ENCODE measurements around the gene DGCR8. TPM values are rescaled to one million over a fixed set of nuclear protein-coding genes. Genes with fewer than 3 reads are reported as not detected.

DGCR8 gene
- polyA plus RNA-seq (ENCODE audit: insufficient read length in 3 of 3): 10 to 100 TPM; 40.5 to 42.3 (median 42.0) TPM

- DNase-seq (ENCODE audit: low read depth in 3 of 3, low spot score in 2 of 3): peak; percentile 80 to 94 (median 91)
These were observed at the start of gene DGCR8 for GRCh38 chr22:20079745-20080444. Gene DGCR8, plus strand, starts transcription at chr22:20080241. Its CDS starts 5,723 bp downstream, at chr22:20085964.

DNA sequence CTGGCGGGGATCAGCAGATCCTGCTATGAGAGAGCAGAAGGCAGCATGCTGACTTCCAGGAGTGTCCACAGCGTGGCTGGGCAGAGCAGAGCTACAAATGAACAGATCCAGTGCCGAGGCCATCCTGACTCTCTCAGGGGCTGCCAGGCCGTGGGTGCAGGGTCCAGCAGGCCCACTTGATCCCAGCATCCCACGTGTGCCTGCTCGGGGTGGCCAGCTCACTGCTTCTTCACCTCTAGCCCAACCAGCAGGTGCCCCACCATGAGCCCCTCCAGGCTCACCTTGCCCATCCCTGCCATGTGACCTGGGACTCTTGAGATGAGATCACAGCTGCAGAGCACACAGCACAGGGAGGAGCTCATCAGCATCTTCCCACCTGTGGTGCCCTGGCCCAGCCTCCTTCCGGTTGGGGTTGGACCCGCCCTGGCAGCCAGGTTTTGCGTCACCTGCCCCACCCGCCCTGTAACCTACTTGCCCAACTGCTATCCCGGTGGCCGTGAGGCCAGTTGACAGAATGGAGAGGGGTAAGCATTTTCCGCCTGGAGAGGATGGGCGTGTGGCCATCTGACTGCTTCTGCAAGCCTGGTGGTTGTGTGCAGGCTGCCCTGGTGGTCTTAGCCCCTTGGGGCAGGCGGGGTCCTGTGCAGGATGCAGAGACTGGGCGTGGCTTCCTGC lies 48.2 kb upstream of the DGCR8 start:
- no peak for DNase-seq (ENCODE audit: low read depth in 3 of 3, low spot score in 2 of 3)

GRCh38 chr22:20032407-20032991 lies 47.5 kb upstream of the DGCR8 start:
- no peak for DNase-seq (ENCODE audit: low read depth in 3 of 3, low spot score in 2 of 3)

- no peak for DNase-seq (ENCODE audit: low read depth in 3 of 3, low spot score in 2 of 3)
These were observed 46.9 kb upstream of the DGCR8 start for GRCh38 chr22:20033045-20033706.

DNA sequence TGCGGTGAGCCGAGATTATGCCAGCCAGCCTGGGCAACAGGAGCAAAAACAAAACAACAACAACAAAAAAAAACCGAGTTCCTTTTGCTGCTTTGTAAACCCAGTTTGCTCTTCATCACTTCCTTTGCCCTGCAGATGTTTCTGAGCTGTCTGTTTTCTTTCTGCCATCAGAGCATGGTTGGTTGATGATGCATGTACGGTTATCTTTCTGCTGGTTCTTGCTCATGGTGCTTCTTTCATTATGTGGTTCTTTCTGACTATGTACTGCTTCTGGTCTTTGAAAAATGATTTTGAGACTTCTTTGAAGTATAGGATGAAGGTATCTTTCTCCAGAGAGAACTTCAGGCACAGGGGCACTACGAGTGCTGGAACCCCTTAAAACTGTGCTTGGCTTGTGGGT lies 45.9 kb upstream of the DGCR8 start:
- DNase-seq (ENCODE audit: low read depth in 3 of 3, low spot score in 2 of 3): no peak

DNA sequence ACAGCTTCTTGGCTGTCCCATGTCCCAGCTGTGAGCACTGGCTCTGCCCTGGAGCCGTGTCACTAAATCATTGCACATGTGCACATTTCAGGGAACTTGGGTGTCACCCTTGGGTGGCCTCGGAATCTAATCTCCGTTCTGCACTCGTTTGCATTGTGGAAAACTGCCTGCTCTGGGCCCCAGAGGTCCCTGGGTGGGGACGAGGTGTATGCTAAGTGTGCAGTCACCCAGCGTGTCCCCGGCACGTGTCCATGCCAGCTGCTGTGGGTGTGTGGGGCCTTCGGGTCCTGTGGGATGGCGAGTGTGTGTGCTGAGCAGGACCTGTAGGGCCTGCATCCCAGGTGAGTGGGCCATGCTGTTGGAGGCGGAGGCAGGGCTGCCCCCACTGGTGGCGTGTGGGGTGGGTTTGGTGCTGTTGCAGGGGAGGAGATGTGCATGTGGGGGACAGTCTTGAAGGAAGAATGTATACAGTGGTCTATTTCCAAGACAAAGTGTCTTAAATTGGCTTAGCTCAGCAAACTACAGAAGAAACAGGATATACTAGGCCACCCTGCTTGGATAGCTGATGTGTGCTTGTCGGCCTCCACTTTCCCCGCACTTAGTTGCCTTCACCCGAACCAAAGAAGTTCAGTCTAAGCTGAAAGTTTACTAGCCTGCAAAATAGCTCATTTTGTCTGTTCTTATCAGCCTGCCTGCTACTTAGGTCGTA lies 44.5 kb upstream of the DGCR8 start:
- no peak for DNase-seq (ENCODE audit: low read depth in 3 of 3, low spot score in 2 of 3)

- no peak for DNase-seq (ENCODE audit: low read depth in 3 of 3, low spot score in 2 of 3)
These were observed 44.0 kb upstream of the DGCR8 start for GRCh38 chr22:20036084-20036482.

GRCh38 chr22:20036535-20037392 lies 43.3 kb upstream of the DGCR8 start:
- DNase-seq (ENCODE audit: low read depth in 3 of 3, low spot score in 2 of 3): no peak

GRCh38 chr22:20037419-20037818 lies 42.6 kb upstream of the DGCR8 start:
- no peak for DNase-seq (ENCODE audit: low read depth in 3 of 3, low spot score in 2 of 3)

DNA sequence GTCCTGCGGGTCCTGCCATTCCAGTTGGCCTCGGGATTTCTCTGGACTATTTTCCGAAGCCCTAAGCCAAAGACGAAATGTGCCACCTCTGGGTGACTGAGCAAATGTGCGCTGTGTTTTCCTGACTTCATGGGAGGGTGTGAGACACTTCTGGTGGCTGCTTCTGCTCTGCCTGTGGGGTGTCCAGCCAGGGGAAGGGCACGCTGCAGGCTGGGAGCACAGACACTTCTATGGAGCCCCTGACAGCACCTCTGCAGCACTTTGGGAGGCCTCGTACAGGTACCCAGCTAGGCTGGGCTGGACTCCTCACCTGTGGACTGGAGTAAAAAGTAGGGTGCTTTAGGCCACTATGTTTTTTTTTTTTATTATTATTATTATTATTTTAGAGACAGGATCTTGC lies 41.5 kb upstream of the DGCR8 start:
- DNase-seq (ENCODE audit: low read depth in 3 of 3, low spot score in 2 of 3): no peak

GRCh38 chr22:20039683-20040325 lies 40.2 kb upstream of the DGCR8 start:
- DNase-seq (ENCODE audit: low read depth in 3 of 3, low spot score in 2 of 3): no peak

DNA sequence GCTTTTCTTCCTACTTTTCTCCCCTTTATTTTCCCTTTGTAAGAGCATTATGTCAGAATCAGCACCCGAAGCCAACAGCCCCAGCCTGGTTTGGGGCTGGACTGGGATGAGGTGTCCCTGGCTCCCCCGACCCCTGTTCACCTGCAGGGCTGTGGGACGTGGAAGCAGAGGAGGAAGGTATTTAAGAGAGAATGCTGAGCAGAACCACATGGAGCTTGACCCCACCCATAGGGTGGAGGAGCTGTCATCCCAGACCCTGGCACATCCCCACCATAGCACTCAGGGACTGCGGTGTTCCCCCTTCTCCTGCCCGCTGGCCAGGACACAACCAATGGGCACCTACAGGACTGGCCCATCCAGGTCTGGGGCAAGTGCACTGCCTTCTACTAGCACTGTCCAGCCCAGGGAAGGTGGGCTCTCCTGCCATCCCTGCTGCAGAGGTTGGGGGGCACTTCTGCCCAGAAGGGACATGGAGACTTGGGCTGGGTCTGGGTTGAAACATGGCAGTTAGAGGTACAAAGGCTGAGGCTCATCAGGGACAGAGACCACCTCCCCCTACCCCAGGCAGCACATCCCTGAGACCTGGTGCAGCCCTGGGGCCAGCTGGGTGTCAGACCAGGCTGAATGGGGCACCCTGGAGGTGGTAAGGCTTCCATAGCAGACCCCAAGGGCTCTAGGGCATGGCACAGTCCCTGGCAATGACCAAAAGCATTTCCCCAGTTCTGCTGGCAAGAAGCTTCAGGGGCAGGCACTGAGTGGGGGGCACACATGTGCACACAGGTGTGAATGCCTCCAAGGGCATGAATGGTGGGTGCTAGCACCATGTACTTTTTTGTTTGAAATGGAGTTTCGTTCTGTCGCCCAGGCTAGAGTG lies 39.5 kb upstream of the DGCR8 start:
- no peak for DNase-seq (ENCODE audit: low read depth in 3 of 3, low spot score in 2 of 3)

DNA sequence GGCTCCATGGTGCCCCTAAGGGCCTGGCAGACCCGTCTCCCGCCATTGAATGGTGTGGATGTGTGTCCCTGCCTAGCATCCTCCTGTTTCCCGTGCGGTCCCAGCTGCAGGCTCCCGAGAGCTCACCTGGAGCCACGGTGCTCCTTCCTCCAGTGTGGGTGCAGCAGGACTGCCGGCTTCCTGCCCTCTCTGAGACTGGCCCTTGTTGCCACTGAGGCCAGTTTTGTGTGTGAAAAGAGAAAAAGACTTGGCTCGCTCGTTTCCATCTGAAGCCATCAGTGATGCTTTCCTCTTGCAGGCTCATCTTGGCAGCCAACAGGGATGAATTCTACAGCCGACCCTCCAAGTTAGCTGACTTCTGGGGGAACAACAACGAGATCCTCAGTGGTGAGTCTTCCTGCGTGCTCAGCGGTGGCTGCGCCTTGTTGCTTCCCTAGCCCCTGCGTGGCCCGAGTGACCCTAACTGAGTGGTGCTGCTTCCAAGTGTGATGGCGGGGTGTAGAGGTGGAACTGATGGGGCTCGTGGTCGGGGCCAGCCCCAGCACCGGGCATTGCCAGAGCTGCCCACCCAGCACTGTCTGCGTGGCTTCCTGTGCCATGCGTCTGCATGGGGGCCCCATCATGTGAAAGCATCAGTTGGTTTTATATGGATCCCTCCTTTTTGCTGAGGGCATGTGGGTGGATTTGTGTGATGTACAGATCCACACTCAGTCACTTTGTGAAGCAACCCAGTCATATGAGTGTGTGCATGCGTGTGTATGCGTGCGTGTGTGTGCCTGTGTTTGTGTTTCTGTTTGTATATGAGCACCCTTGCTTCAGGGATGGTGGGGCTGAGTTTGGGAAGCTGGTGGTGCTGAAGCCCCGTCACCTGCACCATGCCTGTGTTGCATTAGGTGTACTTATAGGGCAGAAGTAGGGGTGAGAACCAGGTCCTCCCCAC lies 36.7 kb upstream of the DGCR8 start:
- DNase-seq (ENCODE audit: low read depth in 3 of 3, low spot score in 2 of 3): no peak

DNA sequence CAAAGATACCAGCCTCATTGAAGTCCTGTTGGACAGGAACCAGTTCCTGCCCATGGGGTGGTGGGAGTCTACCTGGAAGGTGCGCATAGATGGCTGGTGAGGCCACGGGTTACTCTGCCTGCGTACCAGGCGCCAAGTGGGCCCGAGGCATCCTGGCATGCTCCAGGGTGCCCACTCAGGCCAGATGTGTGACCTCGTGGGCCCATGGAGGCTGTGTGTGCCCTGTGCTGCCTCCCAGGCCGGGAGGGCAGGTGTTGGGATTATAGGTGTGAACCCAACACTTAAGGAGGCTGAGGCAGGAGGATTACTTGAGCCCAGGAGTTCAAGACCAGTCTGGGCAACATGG lies 36.1 kb upstream of the DGCR8 start:
- DNase-seq (ENCODE audit: low read depth in 3 of 3, low spot score in 2 of 3): no peak

DNA sequence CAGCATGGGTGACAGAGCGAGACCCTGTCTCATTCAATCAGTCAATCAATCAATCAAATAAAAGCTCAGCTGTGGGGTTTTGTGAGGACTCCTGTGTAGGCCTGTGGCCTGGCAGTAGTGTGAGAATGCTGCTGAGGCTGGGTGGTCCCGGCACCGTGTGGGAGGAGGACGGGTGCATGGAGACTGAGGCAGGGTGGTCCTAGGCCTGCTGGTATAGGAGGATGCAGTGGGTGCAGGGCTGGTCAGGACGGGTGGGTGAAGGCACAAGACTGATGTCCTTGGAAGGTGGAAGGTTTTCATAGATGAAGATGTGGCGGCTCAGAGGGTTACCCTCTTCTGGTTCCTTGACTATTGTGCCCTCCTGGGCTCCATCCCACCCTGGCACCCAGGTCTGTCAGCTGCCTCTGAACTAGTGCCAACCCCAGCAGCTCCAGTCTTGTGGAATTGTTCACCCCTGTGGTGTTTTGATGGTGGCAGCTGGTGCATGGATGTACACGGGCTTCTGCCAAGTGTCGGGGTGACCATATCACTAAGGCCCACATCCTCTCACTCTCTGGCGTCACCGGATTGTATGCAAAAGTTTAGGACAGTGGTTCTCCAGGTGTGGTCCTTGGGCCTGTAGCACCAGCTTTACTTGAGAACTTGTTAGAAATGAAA lies 35.4 kb upstream of the DGCR8 start:
- no peak for DNase-seq (ENCODE audit: low read depth in 3 of 3, low spot score in 2 of 3)

GRCh38 chr22:20046730-20047129 lies 33.3 kb upstream of the DGCR8 start:
- no peak for DNase-seq (ENCODE audit: low read depth in 3 of 3, low spot score in 2 of 3)

- DNase-seq (ENCODE audit: low read depth in 3 of 3, low spot score in 2 of 3): no peak
These were observed 28.1 kb upstream of the DGCR8 start for GRCh38 chr22:20051927-20052308.
